Dermis blood vessel endothelial cell (primary cell): ENCODE measurements around the gene WIZ. TPM values are rescaled to one million over a fixed set of nuclear protein-coding genes. Genes with fewer than 3 reads are reported as not detected.
"Not testable (repeated sequence)": the region's sequence is repeated elsewhere in the genome, so short reads cannot be mapped to it uniquely, and the experiment has no call there.

Experiments
- DNase-seq: peaks from one replicate; pipeline ENCODE4 v3.0.0; 2010
- total RNA-seq: library from RNA; depleted of rRNA; stranded (reverse); fragments of >200 nt; gene quantifications from 2 replicates; pipeline ENCODE4 v1.2.3, GENCODE V29; 2014

Gene WIZ
- total RNA-seq, 1 donor from 2014 or later: 9.2 TPM

DNA sequence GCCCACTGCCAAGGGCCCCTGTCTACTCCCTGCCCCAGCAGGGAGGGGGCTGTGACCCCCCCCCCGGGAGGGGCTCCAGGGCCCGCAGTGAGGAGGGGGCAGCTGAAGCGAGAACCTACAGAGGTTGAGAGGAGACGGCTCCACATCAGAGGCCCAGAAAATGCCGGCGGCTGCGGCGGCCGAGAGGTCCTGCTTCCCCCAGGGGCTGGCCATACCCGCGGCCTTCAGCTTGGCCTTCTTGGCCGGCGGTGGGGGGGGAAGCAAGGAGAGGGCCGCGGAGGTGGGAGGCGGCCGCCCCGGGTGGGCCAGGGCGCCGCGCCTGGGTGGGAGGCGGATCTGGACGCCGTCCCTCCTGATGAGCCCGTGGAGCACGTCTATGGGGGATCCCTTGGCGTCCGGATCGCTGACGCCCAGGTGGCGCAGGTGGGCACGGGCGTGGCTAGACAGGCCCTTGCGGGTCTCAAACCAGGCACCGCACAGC, 21.7 kb downstream of the WIZ start:
- no peak for DNase-seq

DNA sequence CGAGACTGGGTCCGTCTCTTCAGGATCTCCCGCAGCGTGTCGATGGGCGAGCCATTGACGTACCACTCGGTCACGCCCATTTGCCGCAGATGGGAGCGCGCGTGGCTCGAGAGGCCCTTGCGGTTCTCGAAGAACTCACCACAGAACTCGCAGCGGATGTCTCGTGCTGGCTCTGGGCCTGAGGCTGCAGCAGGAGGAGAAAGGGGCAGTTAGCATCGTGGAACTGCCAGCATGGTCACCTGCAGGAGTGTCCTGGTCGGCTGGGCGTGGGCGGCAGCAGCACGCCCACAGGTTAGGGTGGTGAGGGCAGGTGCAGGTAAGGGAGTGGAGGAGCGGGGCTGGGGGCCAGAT, 22.4 kb downstream of the WIZ start:
- DNase-seq: no peak

DNA sequence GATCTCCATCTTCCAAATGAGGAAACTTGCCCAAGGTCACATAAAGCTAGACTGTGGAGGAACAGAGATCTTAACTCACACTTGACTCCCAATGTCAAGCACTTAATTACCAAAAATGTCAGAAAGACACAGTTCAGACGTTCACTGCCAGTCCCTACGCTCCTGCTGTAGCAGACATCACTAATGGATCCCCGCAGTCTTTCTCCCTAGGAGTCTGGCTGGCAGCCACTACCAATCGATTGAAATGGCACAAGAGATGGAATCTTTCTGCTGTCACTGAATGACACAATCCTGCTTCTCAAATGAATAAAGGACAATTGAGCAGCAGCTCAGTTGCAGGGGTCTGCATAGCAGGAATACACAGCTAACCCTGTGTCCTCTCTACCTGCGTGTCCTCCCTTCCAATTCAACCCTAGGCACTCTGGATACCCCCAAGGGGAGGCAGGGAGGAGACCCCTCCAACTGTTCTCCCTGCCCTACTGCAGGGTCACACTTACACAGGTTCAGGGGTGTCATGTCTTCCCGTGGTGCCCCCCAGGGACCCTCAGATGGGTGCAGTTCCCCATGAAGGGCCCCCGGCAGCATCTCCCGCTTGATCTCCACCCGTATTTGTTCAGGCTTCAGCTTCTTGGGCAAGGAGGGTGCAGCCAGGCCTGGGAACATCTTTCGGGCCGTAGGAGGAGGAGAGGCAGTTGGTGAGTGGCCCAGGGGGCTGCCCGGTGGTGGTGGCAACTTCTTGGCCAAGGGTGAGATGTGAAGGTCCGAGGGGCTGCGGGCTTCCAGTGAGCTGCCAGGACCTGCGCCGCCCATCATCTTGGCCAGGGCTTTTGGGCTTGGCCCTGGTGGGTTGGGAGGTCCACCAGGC, 23.0 kb downstream of the WIZ start:
- peak; percentile 18 for DNase-seq

DNA sequence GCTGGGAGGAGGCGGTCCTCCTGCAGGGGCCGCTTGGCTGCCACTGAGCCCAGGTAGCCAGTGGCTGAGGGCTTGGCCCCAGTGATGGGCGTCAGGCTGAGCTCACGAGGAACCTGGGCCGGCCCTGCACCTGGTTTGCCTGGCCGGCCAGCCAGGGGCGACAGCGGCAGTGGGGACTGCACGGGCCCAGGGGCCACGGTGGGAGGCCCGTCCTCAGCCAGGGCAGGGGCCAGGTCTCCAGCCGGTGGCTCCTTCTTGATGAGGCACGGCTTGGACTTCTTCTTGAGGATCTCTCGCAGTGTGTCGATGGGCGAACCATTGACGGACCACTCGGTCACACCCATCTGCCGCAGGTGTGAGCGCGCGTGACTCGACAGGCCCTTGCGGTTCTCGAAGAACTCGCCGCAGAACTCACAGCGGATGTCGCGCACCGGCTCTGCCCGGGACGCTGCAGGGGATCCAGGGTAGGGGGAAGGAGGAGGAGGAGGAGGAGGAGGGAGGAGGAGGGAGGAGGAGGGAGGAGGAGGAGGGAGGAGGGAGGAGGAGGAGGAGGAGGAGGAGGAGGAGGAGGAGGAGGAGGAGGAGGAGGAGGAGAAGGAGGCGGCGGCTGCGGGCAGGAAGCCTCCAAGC, 24.3 kb downstream of the WIZ start:
- DNase-seq: no peak

DNA sequence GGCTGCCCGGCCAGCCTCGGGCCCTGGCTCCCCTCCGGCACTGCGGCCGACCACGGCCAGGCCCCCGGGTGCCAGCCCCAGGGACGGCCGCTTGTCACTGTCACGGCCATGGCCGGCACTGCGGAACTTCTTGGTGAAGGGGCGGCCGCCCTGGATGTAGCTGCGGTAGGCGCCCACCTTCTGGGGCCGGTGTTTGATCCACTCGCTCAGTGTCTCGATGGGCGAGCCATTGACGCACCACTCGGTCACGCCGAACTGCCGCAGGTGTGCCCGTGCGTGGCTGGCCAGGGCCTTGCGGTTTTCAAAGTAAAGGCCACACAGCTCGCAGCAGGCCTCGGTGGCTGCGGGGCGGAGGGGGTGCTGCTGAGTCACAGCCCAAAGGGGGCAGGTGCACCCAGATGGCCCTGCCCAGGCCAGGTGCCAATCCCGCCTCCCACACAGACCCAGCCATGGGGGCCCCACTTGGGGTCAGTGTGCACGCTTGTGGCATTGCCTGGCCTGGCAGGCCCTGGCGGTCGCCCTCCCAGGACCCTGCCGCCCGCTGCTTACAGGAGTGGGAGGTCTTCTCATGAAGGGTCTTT, 25.0 kb downstream of the WIZ start:
- DNase-seq: no peak

DNA sequence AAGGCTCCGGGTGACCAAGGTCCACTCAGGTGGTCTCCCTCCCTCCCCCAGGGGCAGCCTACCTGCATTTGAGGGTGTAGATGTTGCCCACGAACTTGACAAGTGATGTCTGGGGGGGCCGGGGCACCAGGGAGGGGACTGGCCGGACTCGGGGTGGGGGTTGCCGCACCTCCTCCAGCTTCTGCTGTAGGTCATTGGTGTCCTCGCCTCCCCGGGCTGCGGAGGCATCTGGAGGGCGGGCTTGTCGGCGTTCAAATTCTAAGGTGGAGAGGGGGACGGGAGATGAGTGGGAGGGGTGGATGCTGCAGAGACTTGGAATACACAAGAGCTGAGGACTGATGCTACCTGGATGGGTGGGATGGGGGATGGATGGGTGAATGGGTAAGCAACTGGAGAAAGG, 25.6 kb downstream of the WIZ start:
- DNase-seq: no peak

DNA sequence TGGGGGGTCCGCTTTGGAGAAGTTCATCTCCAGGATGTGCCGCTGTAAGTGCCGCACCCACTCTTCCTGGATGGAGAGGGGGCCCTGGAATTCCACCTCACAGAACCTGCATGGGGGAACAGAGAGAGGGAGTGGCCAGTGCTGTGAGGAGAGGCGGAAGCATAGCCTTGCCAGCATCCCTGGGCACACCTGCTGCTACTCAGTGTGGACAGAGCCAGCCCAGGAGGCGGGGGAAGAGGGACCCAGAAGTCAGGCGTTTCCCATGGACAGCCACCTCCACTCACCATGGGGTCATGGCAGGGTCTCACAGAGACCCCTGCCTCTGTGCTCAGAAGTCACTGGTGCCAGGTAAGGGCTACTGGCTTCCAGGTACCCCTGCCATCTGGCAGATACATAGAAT, 26.6 kb downstream of the WIZ start:
- DNase-seq: no peak

DNA sequence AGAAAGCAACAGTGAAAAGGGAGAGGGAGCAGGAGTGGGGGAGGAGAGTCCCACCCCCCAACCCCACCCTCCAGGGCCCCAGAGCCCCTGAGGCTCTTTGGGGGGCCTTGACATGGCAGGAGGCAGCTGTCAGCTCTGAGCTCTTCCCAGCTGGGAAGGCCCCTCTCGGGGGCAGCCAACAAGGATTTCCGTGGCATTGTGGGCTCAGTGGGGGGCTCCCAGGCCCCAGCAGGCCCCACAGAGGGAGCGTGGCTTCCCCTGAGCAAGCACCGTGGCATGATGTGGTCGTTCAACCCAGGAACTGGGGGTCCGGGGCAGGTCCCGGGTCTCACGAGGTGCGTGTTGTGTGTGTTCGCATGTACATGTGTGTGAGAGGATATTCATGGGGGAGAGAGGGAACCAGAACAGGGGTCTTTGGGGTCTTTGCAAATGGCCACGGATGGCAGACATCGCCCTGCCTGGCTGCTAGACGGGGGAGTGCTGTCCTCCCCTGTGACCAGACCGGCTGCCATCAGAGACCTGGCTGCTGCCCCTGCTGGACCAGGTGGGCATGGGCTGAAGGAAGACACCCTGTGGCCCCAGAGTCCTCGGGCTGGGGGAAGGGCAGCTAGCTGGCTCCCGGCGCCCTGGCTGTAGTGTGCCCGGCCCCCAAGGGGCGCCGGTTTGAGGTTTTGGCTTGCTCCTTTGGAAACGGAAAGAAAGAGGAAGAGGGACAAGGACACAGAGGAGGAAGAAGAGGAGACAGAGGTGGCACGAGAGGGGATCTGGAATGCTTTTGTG, 27.3 kb downstream of the WIZ start:
- no peak for DNase-seq

DNA sequence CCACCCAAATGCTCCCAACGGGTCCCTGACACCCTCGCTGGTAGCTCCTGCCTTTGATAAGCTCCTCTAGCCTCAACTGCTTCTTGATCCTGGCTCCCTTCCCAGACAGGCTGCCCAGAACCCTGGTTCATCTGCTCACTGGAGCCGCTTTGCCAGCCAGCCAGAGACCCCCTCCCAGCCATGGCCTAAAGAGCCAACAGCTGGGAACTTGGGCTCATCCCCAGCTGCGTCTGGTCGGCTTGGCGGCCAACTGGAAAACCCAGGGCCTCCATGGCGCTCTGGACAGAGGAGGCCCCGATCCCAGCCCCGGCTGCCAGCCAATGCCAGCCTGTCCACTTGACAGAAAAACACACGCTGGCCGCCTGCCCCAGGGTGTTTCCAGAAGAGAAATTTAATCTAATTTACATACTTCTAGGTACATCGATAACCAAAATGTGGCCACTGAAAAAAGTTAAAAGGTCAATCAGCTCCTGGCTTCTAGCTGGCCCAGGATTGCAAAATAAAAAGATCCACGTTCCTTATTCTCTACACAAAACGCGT, 28.0 kb downstream of the WIZ start:
- no peak for DNase-seq

DNA sequence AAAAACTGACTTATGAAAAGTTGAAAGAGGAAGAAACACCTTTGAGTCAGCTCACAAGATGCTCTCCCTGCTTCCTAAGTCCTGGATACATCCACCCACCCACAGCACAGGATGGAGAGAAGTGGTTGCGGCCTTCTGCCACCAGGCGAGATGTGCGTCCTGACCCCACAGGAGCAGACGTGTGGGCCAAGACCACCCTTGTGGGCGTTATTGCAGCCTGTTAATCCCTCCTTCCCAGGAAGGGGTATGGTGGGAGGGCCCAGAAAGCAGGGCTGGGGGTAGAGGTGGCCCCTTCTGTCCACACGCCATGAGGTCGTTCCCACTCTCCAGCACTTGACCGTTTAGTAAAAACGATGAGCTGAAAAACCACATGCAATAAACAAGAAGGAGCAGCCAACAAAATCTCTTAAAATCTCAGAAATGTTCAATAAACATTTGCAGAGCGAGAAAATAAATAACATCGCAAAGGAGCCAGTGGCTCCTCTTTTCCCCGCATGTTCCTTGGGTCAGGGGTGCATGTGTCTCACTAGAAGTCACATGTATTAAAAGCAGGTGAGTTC, 28.5 kb downstream of the WIZ start:
- no peak for DNase-seq

DNA sequence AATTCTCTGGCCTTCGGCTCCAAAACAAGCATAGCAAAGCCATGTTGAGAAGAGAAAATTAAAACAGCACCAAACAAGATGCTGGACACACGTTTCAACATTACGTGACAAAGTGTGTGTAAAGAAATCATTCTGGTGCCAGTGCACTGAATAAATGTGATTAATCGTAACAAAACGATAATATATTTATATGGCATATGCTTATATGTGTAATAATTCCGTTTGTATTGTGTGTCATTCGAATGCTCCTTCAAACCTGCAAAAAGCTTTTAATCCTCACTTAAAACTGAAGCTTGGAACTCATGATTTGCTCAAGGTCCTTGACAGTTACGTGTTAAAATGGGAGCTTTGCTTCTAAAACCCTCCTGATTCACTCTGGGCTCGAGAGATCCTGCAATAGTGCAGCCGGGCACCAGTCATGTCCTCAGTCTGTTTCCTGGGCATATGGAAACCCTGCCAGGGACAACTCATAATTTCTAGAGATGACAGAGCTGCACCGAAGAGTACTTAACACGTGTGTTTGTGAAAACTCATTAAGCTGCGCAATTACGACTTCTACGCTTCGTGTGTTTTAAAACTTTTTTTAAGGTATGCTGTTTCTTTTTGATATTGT, 30.2 kb downstream of the WIZ start:
- DNase-seq: peak; percentile 32

DNA sequence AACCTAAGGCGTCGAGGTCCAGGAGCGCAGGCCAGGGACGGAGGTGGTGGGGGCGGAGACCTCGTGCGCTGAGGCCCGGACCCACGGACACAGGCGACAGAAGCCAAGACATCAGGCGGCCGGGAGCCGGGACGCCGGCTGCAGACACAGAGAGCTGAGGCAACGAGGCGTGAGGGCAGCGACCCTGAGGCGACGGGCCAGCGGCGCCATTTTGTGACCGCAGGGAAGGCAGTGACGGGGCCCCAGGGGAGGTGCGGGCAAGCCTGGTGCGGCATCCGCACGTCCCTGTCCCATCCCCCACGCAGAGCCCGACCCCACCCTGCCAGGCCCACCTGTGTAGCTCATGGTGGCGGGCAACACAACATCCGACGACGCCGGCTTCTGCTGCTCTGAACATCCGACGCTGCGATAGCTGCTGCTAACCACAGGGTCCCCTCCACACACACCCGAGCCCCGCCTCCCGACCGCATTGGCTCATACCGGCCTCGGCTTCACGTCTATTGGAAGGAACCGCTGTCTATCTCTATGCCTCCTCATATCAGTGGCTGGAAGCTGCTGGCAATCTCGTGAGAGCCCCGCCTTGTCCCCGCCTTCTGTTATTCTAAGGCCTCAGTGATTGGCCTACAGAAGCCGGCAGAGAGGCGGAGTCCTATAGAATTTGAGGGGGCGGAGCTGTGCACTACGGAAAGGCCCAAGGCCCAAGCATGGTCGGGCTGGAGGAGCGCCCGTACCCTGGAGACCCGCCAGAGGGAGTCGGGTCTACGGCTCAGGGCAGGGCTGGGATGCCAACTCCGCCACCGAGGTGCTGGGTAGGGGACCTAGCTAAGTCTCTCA, 31.0 kb downstream of the WIZ start, which contains the start of gene AKAP8L:
AKAP8L (minus strand) TSS at position 410 of the 834 bp plus-strand sequence; CDS start at position 345, 65 bp downstream.
- peak; percentile 100 for DNase-seq

DNA sequence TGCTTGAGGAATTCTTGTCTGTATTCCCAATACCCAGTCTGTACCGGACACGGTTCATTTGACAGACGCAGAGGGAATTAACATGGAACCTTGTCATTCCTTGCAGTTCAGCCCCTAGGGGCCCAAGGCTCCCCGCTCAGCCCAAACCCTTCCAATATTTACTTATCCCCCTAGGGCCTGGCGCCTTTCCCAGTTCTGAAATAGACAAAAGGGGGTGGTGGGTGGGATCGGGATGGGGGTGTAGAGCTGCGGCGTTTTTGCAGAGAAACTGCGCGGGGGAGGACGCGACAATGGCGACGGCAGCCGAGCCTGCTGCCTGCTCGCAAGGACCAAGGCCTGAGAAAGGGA, 31.6 kb downstream of the WIZ start:
- peak; percentile 34 for DNase-seq

DNA sequence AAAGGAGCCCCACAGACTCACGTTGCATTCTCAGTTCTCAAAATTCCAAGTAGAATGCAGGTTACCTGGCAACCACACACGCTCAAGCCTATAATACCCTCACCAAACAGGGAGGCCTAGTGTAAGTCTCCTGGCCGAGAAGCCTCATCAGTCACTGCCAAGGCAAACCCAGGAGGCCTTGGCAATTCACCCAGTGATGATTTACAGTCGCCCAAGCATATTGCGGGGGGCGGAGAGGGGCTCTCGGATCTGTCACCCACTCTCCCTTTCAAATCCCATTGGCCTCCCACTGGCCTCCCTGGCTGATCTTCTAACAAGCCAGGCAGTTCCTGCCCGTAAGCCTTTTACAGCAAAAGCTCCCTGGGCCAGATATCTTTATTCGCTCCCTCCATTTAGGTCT, 32.1 kb downstream of the WIZ start:
- peak; percentile 20 for DNase-seq

DNA sequence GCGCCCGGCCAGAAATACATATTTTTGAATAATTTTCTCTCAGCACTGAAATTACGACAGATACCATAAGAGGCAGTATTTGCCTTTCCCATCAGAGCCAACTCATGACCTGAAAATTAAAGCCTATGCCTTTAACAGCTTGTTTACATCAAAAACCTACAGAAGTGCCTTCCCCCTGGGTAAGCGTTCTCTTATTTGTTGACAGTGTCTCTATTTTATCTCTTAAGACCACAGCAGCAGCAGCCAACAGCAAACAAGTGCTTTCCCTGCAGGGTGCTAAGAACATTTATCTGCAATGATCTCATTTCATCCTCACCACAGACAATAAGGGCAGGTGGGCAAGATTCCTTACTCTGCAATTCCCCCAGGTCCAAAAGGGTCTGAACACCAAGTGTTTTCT, 36.9 kb downstream of the WIZ start:
- DNase-seq: no peak

DNA sequence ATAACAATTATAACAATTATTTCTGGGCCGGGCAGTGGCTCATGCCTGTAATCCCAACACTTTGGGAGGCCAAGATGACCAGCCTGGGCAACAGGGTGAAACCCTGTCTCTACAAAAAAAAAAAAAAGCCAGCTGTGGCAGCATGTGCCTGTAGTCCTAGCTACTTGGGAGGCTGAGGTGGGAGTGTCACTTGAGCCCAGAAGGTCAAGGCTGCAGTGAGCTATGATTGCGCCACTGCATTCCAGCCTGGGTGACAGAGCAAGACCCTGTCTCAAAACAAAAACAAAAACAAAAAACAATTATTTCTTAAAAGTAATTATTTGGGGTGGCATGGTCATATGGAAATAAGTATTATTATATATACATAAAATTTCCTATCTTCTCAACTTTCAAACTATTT, 38.4 kb downstream of the WIZ start:
- DNase-seq: not testable (repeated sequence)

DNA sequence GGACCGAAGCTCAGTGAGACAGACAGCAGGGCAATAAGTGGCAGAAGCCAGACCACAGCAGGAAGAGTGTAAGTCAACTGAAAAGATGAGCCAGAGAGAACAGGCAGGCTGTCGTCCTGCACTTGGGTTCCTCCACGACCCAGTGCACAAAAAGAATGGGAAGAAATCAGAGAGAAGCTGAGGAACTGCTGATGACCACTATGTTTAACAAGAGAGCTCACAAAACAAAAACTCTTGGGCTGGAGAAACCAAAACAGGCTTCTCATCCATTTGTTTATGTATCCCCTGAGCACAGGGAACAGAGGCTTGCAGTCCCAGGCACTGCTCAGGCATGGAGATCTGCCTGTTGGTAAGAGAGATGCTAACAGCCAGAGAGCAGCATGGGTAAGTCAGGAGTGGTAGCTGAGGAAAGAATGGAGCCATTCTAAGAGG, 45.0 kb downstream of the WIZ start:
- no peak for DNase-seq

DNA sequence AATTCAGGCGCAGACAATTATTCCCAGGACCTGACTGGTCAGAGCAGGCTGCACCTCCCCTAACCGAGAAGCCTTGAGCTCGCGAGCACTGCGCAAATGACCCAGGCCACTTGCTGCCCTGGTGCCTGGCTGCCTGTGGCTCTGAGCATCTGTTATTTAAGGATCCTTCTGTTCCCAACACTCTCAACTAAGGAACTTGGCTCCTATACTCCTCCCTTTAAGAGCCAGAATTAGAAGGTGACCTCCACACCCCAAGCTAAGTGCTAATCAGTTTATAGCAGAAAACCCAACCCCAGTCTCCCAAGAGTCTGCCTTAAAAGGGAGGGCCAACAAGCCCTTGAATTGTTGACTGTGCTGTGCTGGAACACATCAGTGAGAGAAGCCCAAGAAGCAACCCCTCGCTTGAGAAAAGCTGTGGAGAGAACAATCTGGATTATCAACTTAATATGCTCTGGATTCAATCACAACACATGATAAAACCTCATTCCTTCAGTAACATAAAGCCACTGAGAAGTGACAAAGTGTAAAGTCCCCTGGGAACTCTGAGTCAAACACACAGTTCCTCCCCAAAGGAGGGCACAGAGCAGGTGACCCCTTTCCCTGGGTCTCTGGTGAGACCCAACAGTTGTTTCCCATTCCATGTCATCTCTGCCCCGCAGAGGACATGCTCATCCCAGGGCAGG, 45.5 kb downstream of the WIZ start:
- DNase-seq: no peak

DNA sequence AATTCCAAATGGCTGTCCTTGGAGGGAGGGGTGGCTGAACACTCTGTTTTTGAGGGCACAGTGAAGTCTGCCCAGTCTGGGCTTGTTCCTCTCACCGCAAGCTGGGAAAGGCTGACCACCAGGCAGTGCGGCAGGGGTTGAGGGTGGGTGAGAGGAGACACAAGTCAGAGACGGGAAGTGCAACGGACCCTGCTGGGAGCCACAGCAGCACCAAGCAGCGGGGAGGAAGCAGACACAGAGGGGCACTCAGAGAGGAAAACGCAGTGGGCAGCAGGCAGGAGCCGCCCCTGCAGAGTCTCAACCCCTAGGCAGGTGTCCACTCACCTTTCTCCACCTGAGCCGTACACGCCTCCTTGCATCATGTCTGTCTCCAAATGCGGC, 46.6 kb downstream of the WIZ start:
- DNase-seq: no peak

DNA sequence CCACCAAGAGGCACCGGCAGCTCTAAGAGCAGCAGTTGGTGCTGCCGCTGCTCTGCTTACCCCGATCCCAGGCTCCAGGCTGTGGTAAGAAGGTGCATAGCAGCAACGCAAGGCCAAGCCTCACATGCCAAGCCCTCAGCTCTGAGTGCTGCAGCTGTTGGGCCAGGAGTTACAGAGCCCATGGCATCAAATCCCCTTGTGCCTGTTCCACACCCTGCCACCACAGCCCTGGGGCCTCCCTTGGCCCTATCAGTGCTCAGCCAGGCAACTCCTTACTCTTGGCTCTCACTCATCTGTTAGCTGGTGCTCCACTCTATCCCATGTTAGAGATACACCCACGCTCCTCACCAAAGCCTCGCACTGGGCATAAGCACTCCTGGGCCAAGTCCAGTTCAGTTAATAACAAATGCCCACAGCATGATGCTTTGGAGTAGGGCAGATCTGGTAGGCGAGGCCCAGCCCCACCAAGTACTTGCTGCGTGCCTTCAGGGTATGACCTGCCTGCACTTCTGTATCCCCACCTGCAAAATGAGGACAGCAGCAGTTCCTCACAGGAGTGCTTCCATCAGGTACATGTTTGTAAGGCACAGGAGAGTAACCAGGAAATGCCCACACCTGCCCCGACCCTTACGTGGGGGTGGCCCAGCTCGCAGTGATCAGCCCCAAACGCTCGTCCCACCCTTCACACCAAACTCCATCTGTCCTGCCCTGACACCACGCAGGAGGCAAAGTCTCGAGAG, 47.2 kb downstream of the WIZ start:
- DNase-seq: no peak
